GM12878 (cell line): ENCODE results near the gene YPEL4. TPM values are rescaled to one million over a fixed set of nuclear protein-coding genes. Genes with fewer than 3 reads are reported as not detected.

Experiments
- ATAC-seq: fragments of 200-7000 bp; cut with Tn5 transposase; 3 replicates; pipeline ENCODE4 v1.9.1; 2020; ENCODE audit warnings: mild to moderate bottlenecking, moderate library complexity
- BruUV-seq: library from RNA; stranded (reverse); fragments of 400-500 nt; replicated peaks from 2 replicates; lab custom pipeline; 2021; lab: Mats Ljungman, UMichigan
- CTCF ChIA-PET: fragments of 300-600 bp; sonication (Branson Sonifier 250); formaldehyde crosslinking; extraction: SDS; loops from one replicate; lab custom pipeline; 2021; ENCODE audit warnings: inconsistent platforms; lab: Yijun Ruan, JAX
- POLR2A ChIA-PET: fragments of 350-600 bp; formaldehyde crosslinking; extraction: SDS; loops from one replicate; lab custom pipeline; 2021; ENCODE audit warnings: inconsistent platforms; lab: Charles Lee
- RAD21 ChIA-PET: fragments of 300-600 bp; sonication (Branson Sonifier 250); formaldehyde crosslinking; loops from one replicate; lab custom pipeline; 2023; ENCODE audit warnings: antibody characterized with exemption; ENCODE audit not compliant: unreplicated experiment; lab: Charles Lee
- SMC1A ChIA-PET: fragments of 300-600 bp; sonication (Branson Sonifier 250); formaldehyde crosslinking; loops from one replicate; lab custom pipeline; 2023; ENCODE audit not compliant: unreplicated experiment, uncharacterized antibody; lab: Charles Lee
- DNase-seq: peaks from one replicate; pipeline ENCODE4 v3.0.0-alpha.2; 2011; ENCODE audit warnings: low read depth, low spot score
- FAIRE-seq: peaks from 3 replicates; lab custom pipeline; 2011; peaks lifted over from hg19 to GRCh38; lab: Jason Lieb, UNC
- H2AFZ ChIP-seq: 2 replicates; pipeline ENCODE4 v1.6.0; 2011; ENCODE audit warnings: low read depth, low read length, control low read depth; ENCODE audit not compliant: control insufficient read depth
- H3K27ac ChIP-seq: 2 replicates; pipeline ENCODE4 v1.5.1; 2011; ENCODE audit warnings: control low read depth; ENCODE audit not compliant: control insufficient read depth, insufficient read depth
- H3K27me3 ChIP-seq, 2 experiments: replicated peaks in 1 of 2; 2 replicates each; pipeline versions ENCODE4 v1.6.0 to v1.6.1; 2011; ENCODE audit warnings: low read length in 1 of 2; ENCODE audit not compliant: control insufficient read depth in 2 of 2, insufficient read depth in 2 of 2
- H3K36me3 ChIP-seq, 2 experiments: 2 replicates each; pipeline ENCODE4 v1.5.1; 2011; ENCODE audit warnings: low read length in 1 of 2; ENCODE audit not compliant: control insufficient read depth in 2 of 2, insufficient read depth in 2 of 2
- H3K4me1 ChIP-seq: 2 replicates; pipeline ENCODE4 v1.6.1; 2011; ENCODE audit warnings: mild to moderate bottlenecking, low read length, moderate library complexity, mixed read lengths; ENCODE audit not compliant: control insufficient read depth, insufficient read depth
- H3K4me2 ChIP-seq: 2 replicates; pipeline ENCODE4 v1.6.0; 2011; ENCODE audit warnings: control low read depth; ENCODE audit not compliant: control insufficient read depth, insufficient read depth
- H3K4me3 ChIP-seq: fragments of 200-600 bp; sonication (generic); 2 replicates; pipeline ENCODE4 v1.5.1; 2016
- H3K79me2 ChIP-seq: 2 replicates; pipeline ENCODE4 v1.6.0; 2011; ENCODE audit warnings: low read length; ENCODE audit not compliant: control insufficient read depth, insufficient read depth
- H3K9ac ChIP-seq: 2 replicates; pipeline ENCODE4 v1.8.0; 2011; ENCODE audit warnings: low read length, control low read depth, mixed read lengths; ENCODE audit not compliant: control insufficient read depth, insufficient read depth
- H3K9me3 ChIP-seq: replicated peaks from 3 replicates; pipeline ENCODE4 v1.5.1; 2011; ENCODE audit warnings: mild to moderate bottlenecking, low read length; ENCODE audit not compliant: control insufficient read depth, insufficient read depth
- H4K20me1 ChIP-seq: 2 replicates; pipeline ENCODE4 v1.6.0; 2011; ENCODE audit not compliant: control insufficient read depth, insufficient read depth
- BHLHE40 ChIP-seq, 2 experiments: fragments of 450-650 bp in 1 of 2; IDR thresholded peaks; 2 replicates each; pipeline ENCODE4 v1.6.1; 2011 to 2017; ENCODE audit warnings: low read depth in 2 of 2, borderline replicate concordance in 1 of 2, improper control_type of control experiment in 1 of 2, low read length in 1 of 2, mild to moderate bottlenecking in 1 of 2
- CHD4 ChIP-seq: fragments of 200-600 bp; sonication (generic); IDR thresholded peaks from 2 replicates; pipeline ENCODE4 v1.6.1; 2016; ENCODE audit warnings: mild to moderate bottlenecking
- ESRRA ChIP-seq: IDR thresholded peaks from 2 replicates; pipeline ENCODE4 v1.6.1; 2012; ENCODE audit warnings: mild to moderate bottlenecking, low read length, improper control_type of control experiment
- EZH2 ChIP-seq: IDR thresholded peaks from 2 replicates; pipeline ENCODE4 v1.6.1; 2012; ENCODE audit warnings: low read depth, mild to moderate bottlenecking, control low read depth, inconsistent platforms, low read length, borderline replicate concordance; ENCODE audit not compliant: control insufficient read depth
- IKZF1 ChIP-seq: fragments of 450-650 bp; conservative IDR thresholded peaks from 2 replicates; pipeline ENCODE4 v1.6.1; 2017; ENCODE audit warnings: antibody characterized with exemption, mild to moderate bottlenecking
- JUNB ChIP-seq: IDR thresholded peaks from 2 replicates; pipeline ENCODE4 v1.6.1; 2016; ENCODE audit warnings: antibody characterized with exemption, mild to moderate bottlenecking
- NFXL1 ChIP-seq: fragments of 450-650 bp; IDR thresholded peaks from 2 replicates; pipeline ENCODE4 v1.6.1; 2017; ENCODE audit warnings: antibody characterized with exemption, mild to moderate bottlenecking, borderline replicate concordance
- NR2F1 ChIP-seq: fragments of 450-650 bp; conservative IDR thresholded peaks from 2 replicates; pipeline ENCODE4 v1.6.1; 2017; ENCODE audit warnings: mild to moderate bottlenecking
- RBBP5 ChIP-seq: fragments of 200-600 bp; sonication (generic); conservative IDR thresholded peaks from 2 replicates; pipeline ENCODE4 v1.6.1; 2016
- SMAD5 ChIP-seq: IDR thresholded peaks from 2 replicates; pipeline ENCODE4 v1.6.1; 2016; ENCODE audit warnings: antibody characterized with exemption, low read depth
- SUZ12 ChIP-seq: fragments of 200-600 bp; sonication (generic); IDR thresholded peaks from one replicate; pipeline ENCODE4 v1.6.1; 2018; ENCODE audit warnings: antibody characterized with exemption, mild to moderate bottlenecking; ENCODE audit not compliant: unreplicated experiment
- TARDBP ChIP-seq: IDR thresholded peaks from 2 replicates; pipeline ENCODE4 v1.6.1; 2016; ENCODE audit warnings: borderline replicate concordance
- WGBS: methylation state at CpG from one replicate; pipeline ENCODE4 v1.1.6; 2016; ENCODE audit warnings: low lambda C conversion rate; ENCODE audit not compliant: insufficient replicate concordance, insufficient coverage; ENCODE audit errors: missing lambda C conversion rate; 5-methylcytosine and 5-hydroxymethylcytosine counted together
- in situ Hi-C: fragments of 300-500 bp; cut with MboI; formaldehyde crosslinking; loops from 9 replicates; pipeline ENCODE4 v1.14.3; 2018; ENCODE audit warnings: mixed read lengths
- intact Hi-C: fragments of 100-400 bp; cut with micrococcal nuclease; formaldehyde crosslinking; loops from one replicate; pipeline ENCODE4 v1.14.2; 2022; ENCODE audit not compliant: unreplicated experiment
- polyA plus RNA-seq, 11 experiments: library from polyadenylated mRNA; depleted of rRNA in 4 of 11; unstranded in 6 of 11; stranded (reverse) in 5 of 11; fragments of >200 nt; fragmentation: Nextera tagmentation in 4 of 11; fragmentation: Illumina TruSeq in 1 of 11; extraction: Ambion mirVana in 4 of 11; extraction: Trizol in 1 of 11; gene quantifications; 1 replicate in 1 of 11; 2 replicates in 10 of 11; pipeline versions ENCODE4 v1.2.1 to v1.2.3, GENCODE V29; 2011 to 2016; ENCODE audit warnings: inconsistent platforms in 2 of 11, missing spikeins in 2 of 11, low read depth in 1 of 11
- total RNA-seq, 4 experiments: library from RNA; depleted of rRNA in 3 of 4; stranded (reverse); fragments of >200 nt in 3 of 4; fragmentation: Illumina TruSeq in 1 of 4; extraction: Trizol in 1 of 4; gene quantifications; 2 replicates each; pipeline versions ENCODE4 v1.2.1 to v1.2.3, GENCODE V29; 2013 to 2021
- TF ChIP-seq, protein P1 (sequence below): fragments of 450-650 bp; IDR thresholded peaks from 2 replicates; pipeline ENCODE4 v1.6.1; 2017; ENCODE audit warnings: borderline replicate concordance

YPEL4 gene
- total and polyA plus RNA-seq, 10 of the 15 experiments (the other 5 are each of a cell fraction or from before 2014, with no cell fraction given), result 0.07 to 0.50 (median 0.13) TPM; not detected in 5

DNA sequence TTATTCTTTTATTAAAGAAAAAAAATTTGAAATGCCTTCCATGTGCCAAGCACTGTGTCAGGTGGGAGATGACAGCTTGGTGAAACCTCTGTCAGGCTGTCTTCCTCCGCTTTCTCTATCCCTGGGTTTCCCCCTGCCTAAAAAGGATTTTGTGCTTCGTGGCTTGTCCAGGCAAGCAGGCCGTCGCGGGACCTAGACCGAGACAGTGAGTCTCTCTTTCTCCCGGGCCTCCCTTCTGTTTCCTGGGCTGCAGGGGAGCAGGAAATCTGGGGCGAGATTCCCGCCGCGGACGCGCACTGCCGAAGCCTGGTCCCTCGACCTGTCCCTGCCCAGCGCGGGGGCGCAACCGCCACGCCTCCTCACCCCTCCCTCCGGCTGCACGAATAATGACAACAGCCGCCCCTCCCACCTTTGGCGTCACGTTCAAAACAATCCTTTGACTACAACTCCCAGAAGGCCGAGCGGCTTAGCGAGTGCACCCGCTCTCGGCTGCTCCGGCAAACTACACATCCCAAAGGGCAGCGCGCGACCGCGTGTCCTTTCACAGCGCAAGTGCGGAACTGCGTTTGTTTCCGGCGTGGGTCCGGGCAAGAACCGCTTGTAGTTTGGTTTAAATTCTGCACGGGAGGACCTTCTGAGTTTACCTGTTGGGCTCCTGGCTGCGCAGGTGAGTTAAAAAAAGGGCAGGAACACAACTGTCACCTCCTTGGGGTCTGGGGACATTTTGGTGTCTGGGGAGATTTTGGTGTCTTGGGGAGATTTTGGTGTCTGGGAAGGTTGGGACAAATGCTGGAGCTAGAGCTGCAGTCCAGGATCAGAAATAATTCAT, 7.7 kb upstream of the YPEL4 start, which contains the start of gene CLP1 (continued):
- TF ChIP-seq, protein P1, sequence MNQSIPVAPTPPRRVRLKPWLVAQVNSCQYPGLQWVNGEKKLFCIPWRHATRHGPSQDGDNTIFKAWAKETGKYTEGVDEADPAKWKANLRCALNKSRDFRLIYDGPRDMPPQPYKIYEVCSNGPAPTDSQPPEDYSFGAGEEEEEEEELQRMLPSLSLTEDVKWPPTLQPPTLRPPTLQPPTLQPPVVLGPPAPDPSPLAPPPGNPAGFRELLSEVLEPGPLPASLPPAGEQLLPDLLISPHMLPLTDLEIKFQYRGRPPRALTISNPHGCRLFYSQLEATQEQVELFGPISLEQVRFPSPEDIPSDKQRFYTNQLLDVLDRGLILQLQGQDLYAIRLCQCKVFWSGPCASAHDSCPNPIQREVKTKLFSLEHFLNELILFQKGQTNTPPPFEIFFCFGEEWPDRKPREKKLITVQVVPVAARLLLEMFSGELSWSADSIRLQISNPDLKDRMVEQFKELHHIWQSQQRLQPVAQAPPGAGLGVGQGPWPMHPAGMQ, result no peak
- TF ChIP-seq SUZ12 (no peak), NR2F1 (0 out of 2 replicates have a peak, but pooled peaks have one; percentile 23), NFXL1 (no peak), RBBP5 (no peak), CHD4 (no peak), EZH2 (no peak), ESRRA (no peak), TARDBP (peak; percentile 84; the same call in 1 of the 2 replicates), JUNB (no peak), IKZF1 (peak; percentile 98)
- TF ChIP-seq, all 136 proteins: peak for 61

DNA sequence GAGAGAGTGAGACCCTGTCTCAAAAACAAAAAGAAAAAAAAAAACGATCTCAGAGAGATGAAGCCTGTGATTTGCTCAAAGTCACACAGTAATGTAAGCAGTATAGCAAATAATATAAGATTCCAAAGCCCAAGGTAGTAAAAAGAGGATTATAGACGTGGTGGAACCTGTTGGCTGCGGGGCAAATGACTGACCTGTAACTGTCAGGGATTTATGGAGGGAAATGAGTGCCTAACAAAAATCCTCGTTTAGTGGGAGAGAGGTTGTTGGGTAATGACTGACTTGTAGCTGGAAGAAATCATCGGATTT, 7.1 kb upstream of the YPEL4 start:
- ChIA-PET SMC1A (interaction anchor here (1.0 to 3.1 kb wide), 5 partner anchors 9 to 144 kb away, joined by 3 to 14 read pairs (median 4); partner anchors contain the start of gene MED19), RAD21 (no interaction called here), POLR2A (interaction anchor here (0.6 to 0.8 kb wide), 2 partner anchors 55 to 68 kb away, joined by 3 to 6 read pairs; partner anchors contain the start of genes MED19 and TMX2), CTCF (interaction anchor here (0.7 to 5.6 kb wide), 4 partner anchors 12 to 163 kb away, joined by 3 to 34 read pairs (median 4); no protein-coding TSS in a partner anchor)
- H3K4me2 ChIP-seq, result peak overlapping the region; percentile 93
- peak overlapping the region; percentile 60 for H3K4me3 ChIP-seq
- H3K9me3 ChIP-seq, result no peaks in the 10 kb centered on the region
- no TSS peak for BruUV-seq
- H3K79me2 ChIP-seq, result peaks cover 18% of the 10 kb centered on the region
- H3K27ac ChIP-seq, result peak overlapping the region; percentile 75
- no peak for DNase-seq
- H3K36me3 ChIP-seq, result peaks cover 7 to 9% of the 10 kb centered on the region in 2 experiments; a peak in 3 of 4 replicates
- H2AFZ ChIP-seq, result peak overlapping the region; percentile 95
- no peaks in the 10 kb centered on the region for H4K20me1 ChIP-seq
- no peak for ATAC-seq
- FAIRE-seq, result no peak
- peaks cover 6% of the 10 kb centered on the region; the same call in 1 of the 2 replicates for H3K4me1 ChIP-seq
- in situ Hi-C loops, result no loop called here
- TF ChIP-seq BHLHE40 (IDR thresholded peaks at IDR 0.05; ENCODE audit: borderline replicate concordance in 1 of 2, low read depth in 2 of 2, low read length in 1 of 2), result no peak
- 0 out of 2 replicates have a peak, but pooled peaks have one; percentile 19 for TF ChIP-seq SMAD5
- WGBS, result 25% methylated on average over 5 of the region's 5 CpGs
- peak overlapping the region; percentile 93 for H3K9ac ChIP-seq
- intact Hi-C loops, result loop anchor here (1.0 kb wide), 2 partner anchors 10 to 232 kb away; no protein-coding TSS in a partner anchor
- H3K27me3 ChIP-seq, result no peaks in the 10 kb centered on the region
